Neural progenitor cell (in vitro differentiated cells): ENCODE data around the gene TEAD1. TPM values are rescaled to one million over a fixed set of nuclear protein-coding genes. Genes with fewer than 3 reads are reported as not detected.

Source experiments
- DNase-seq: peaks from one replicate; pipeline ENCODE4 v3.0.0-alpha.2; 2016; ENCODE audit warnings: low spot score
- H2AFZ ChIP-seq: fragments of 200-600 bp; sonication (generic); replicated peaks from 2 replicates; pipeline ENCODE4 v1.6.1; 2016; ENCODE audit warnings: antibody characterized with exemption
- H3F3A ChIP-seq: fragments of 200-600 bp; sonication (generic); 2 replicates; pipeline ENCODE4 v1.6.1; 2016; ENCODE audit warnings: antibody characterized with exemption, low read depth
- H3K27ac ChIP-seq: fragments of 200-600 bp; sonication (generic); 2 replicates; pipeline ENCODE4 v1.5.1; 2016; ENCODE audit warnings: mild to moderate bottlenecking
- H3K27me3 ChIP-seq: fragments of 200-600 bp; sonication (generic); 2 replicates; pipeline ENCODE4 v1.6.1; 2016; ENCODE audit warnings: mild to moderate bottlenecking, moderate library complexity
- H3K36me3 ChIP-seq: fragments of 200-600 bp; sonication (generic); 2 replicates; pipeline ENCODE4 v1.5.1; 2016
- H3K4me1 ChIP-seq: fragments of 200-600 bp; sonication (generic); 2 replicates; pipeline ENCODE4 v1.6.1; 2016; ENCODE audit warnings: mixed run types
- H3K4me2 ChIP-seq: fragments of 200-600 bp; sonication (generic); 2 replicates; pipeline ENCODE4 v1.6.1; 2016
- H3K4me3 ChIP-seq: fragments of 200-600 bp; sonication (generic); 2 replicates; pipeline ENCODE4 v1.5.1; 2016
- H3K79me2 ChIP-seq: fragments of 200-600 bp; sonication (generic); 2 replicates; pipeline ENCODE4 v1.6.1; 2016; ENCODE audit warnings: low read depth
- H3K9ac ChIP-seq: fragments of 200-600 bp; sonication (generic); 2 replicates; pipeline ENCODE4 v1.6.1; 2016
- H3K9me3 ChIP-seq: fragments of 200-600 bp; sonication (generic); 2 replicates; pipeline ENCODE4 v1.5.1; 2016; ENCODE audit warnings: low read depth
- H4K20me1 ChIP-seq: fragments of 200-600 bp; sonication (generic); 2 replicates; pipeline ENCODE4 v1.6.1; 2016; ENCODE audit warnings: low read depth
- H3K27ac Mint-ChIP-seq: 3 replicates; pipeline ENCODE4 v1.8.0; 2021; ENCODE audit warnings: mixed read lengths
- H3K27me3 Mint-ChIP-seq: 2 replicates; pipeline ENCODE4 v1.8.0; 2022; ENCODE audit warnings: low read depth, mild to moderate bottlenecking, inconsistent platforms, moderate library complexity, mixed read lengths; ENCODE audit not compliant: insufficient read depth
- H3K36me3 Mint-ChIP-seq: 3 replicates; pipeline ENCODE4 v1.8.0; 2021; ENCODE audit warnings: mixed read lengths
- H3K4me1 Mint-ChIP-seq: 3 replicates; pipeline ENCODE4 v1.8.0; 2021; ENCODE audit warnings: mixed read lengths
- H3K4me3 Mint-ChIP-seq: 3 replicates; pipeline ENCODE4 v1.8.0; 2021; ENCODE audit warnings: mild to moderate bottlenecking, moderate library complexity, mixed read lengths
- H3K9me3 Mint-ChIP-seq: 3 replicates; pipeline ENCODE4 v1.8.0; 2020; ENCODE audit warnings: mixed read lengths
- CTCF ChIP-seq: fragments of 200-600 bp; sonication (generic); IDR thresholded peaks from 2 replicates; pipeline ENCODE4 v1.5.1; 2017; ENCODE audit warnings: antibody characterized with exemption, mild to moderate bottlenecking
- EZH2 ChIP-seq: fragments of 200-600 bp; sonication (generic); IDR thresholded peaks from 2 replicates; pipeline ENCODE4 v1.6.1; 2017; ENCODE audit warnings: antibody characterized with exemption, mild to moderate bottlenecking, moderate library complexity
- EZH2phosphoT487 ChIP-seq: fragments of 200-600 bp; sonication (generic); IDR thresholded peaks from 2 replicates; pipeline ENCODE4 v1.6.1; 2017; ENCODE audit warnings: antibody characterized with exemption
- total RNA-seq: library from RNA; depleted of rRNA; stranded (reverse); fragments of >200 nt; gene quantifications from 2 replicates; pipeline ENCODE4 v1.2.3, GENCODE V29; 2015; ENCODE audit warnings: low replicate concordance

The TEAD1 gene
- total RNA-seq, 1 donor from 2014 or later: 98.3 TPM

- no peaks in the 10 kb centered on the region for H3K27me3 ChIP-seq
- H3K9me3 Mint-ChIP-seq: no peaks in the 10 kb centered on the region
- peak overlapping the region; percentile 75 for H3K27ac Mint-ChIP-seq
- H3K9me3 ChIP-seq: no peaks in the 10 kb centered on the region
- H3K4me3 ChIP-seq: no peak overlapping the region
- peaks cover 20% of the 10 kb centered on the region for H3K4me1 ChIP-seq
- H2AFZ ChIP-seq: no peak overlapping the region
- no peaks in the 10 kb centered on the region for H3F3A ChIP-seq
- H3K9ac ChIP-seq: no peak overlapping the region
- H3K79me2 ChIP-seq: peaks cover 97% of the 10 kb centered on the region
- H3K27me3 Mint-ChIP-seq: peaks cover 2% of the 10 kb centered on the region
- H3K4me1 Mint-ChIP-seq: peaks cover 73% of the 10 kb centered on the region
- H3K36me3 Mint-ChIP-seq: peaks cover 20% of the 10 kb centered on the region
- no peaks in the 10 kb centered on the region for H3K36me3 ChIP-seq
- no peak for DNase-seq
- H3K4me2 ChIP-seq: no peak overlapping the region
- H4K20me1 ChIP-seq: peaks cover 91% of the 10 kb centered on the region
- TF ChIP-seq CTCF (no peak), EZH2 (no peak), EZH2phosphoT487 (no peak)
- H3K27ac ChIP-seq: no peak overlapping the region
- H3K4me3 Mint-ChIP-seq: no peak overlapping the region
These were observed 139.4 kb downstream of the TEAD1 start for GRCh38 chr11:12813371-12814225.

DNA sequence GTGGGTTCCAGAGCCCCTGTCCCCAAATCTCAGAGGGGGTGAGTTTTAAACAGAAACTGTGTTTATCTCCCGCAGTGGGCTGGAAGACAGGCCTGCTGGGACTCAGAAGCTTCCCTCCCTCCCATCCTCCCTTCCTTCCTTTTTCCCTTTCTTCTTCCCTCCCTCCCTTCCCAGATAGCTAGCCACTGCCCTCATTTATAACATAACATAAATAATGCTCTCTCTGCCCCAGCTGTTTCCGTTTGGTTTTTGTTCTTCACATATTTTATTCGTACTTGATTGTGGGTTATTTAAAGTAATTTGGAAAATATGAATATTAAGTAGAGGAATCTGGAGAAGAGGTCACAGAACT is 140.9 kb downstream of the TEAD1 start:
- H3K79me2 ChIP-seq: peaks cover 96% of the 10 kb centered on the region
- no peaks in the 10 kb centered on the region for H3K27me3 ChIP-seq
- H3K9ac ChIP-seq: no peak overlapping the region
- no peaks in the 10 kb centered on the region for H3K9me3 ChIP-seq
- Mint-ChIP-seq H3K27ac (no peak overlapping the region), H3K9me3 (no peaks in the 10 kb centered on the region), H3K4me1 (peaks cover 64% of the 10 kb centered on the region), H3K4me3 (no peak overlapping the region), H3K27me3 (peaks cover 2% of the 10 kb centered on the region), H3K36me3 (peaks cover 19% of the 10 kb centered on the region)
- H2AFZ ChIP-seq: no peak overlapping the region
- no peaks in the 10 kb centered on the region for H3F3A ChIP-seq
- H3K4me1 ChIP-seq: peaks cover 14% of the 10 kb centered on the region
- H3K4me2 ChIP-seq: no peak overlapping the region
- no peak overlapping the region for H3K27ac ChIP-seq
- H4K20me1 ChIP-seq: peaks cover 77% of the 10 kb centered on the region
- no peak for DNase-seq
- H3K36me3 ChIP-seq: no peaks in the 10 kb centered on the region
- no peak for TF ChIP-seq EZH2phosphoT487
- TF ChIP-seq EZH2: no peak
- TF ChIP-seq CTCF: no peak
- no peak overlapping the region for H3K4me3 ChIP-seq

DNA sequence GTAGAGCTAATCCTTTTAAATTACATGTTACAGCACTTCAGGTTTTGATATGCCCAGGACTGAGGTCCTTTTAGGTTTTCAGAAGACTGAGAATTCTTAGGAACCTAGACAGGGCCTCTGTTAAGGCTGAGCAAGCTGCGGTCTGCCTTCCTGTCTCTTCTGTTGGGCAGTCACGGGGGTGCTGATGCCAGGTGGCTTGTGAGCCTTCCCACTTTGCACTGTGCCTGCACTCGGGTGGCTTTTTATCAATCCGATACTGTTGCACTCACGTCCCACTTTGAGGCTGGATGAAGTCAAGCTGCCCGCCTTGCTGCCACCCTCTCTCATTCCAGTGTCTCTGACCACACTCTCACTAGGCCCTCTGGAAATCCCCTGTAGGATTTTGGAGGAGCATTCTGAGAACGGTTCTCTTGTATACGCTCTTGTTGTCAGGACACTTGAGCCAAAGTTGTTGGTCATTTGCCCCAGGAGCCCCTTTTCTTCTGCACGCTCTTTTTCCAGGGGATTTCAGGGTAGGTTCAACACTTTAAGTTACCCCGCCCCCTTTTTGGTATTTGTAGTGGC is 141.8 kb downstream of the TEAD1 start:
- H3K9me3 ChIP-seq: no peaks in the 10 kb centered on the region
- H2AFZ ChIP-seq: no peak overlapping the region
- H3K9ac ChIP-seq: no peak overlapping the region
- peaks cover 62% of the 10 kb centered on the region for H3K4me1 Mint-ChIP-seq
- no peak overlapping the region for H3K4me3 Mint-ChIP-seq
- H3K27me3 ChIP-seq: no peaks in the 10 kb centered on the region
- H3K9me3 Mint-ChIP-seq: no peaks in the 10 kb centered on the region
- H3K36me3 Mint-ChIP-seq: peaks cover 15% of the 10 kb centered on the region
- TF ChIP-seq EZH2phosphoT487 (no peak), EZH2 (no peak), CTCF (no peak)
- no peak for DNase-seq
- no peaks in the 10 kb centered on the region for H3F3A ChIP-seq
- H3K27ac ChIP-seq: no peak overlapping the region
- H3K4me3 ChIP-seq: no peak overlapping the region
- peak overlapping the region; percentile 40 for H3K27ac Mint-ChIP-seq
- peaks cover 14% of the 10 kb centered on the region for H3K4me1 ChIP-seq
- H3K4me2 ChIP-seq: no peak overlapping the region
- H3K79me2 ChIP-seq: peaks cover 95% of the 10 kb centered on the region
- peaks cover 2% of the 10 kb centered on the region for H3K27me3 Mint-ChIP-seq
- no peaks in the 10 kb centered on the region for H3K36me3 ChIP-seq
- peaks cover 76% of the 10 kb centered on the region for H4K20me1 ChIP-seq
